GM18951 (cell line): ENCODE data around the gene BCL2L11.

Source experiments
- POLR2A ChIP-seq: IDR thresholded peaks from 4 replicates; pipeline ENCODE4 v1.6.1; 2011; ENCODE audit warnings: mild to moderate bottlenecking; ENCODE audit not compliant: insufficient read length, insufficient read depth; ENCODE audit errors: extremely low read depth
- in situ Hi-C: fragments of 300-500 bp; cut with MboI; formaldehyde crosslinking; loops from one replicate; pipeline ENCODE4 v1.12.0; 2022; ENCODE audit warnings: low sequenced_read_pairs, mixed read lengths, inconsistent platforms; ENCODE audit not compliant: unreplicated experiment

The BCL2L11 gene

DNA sequence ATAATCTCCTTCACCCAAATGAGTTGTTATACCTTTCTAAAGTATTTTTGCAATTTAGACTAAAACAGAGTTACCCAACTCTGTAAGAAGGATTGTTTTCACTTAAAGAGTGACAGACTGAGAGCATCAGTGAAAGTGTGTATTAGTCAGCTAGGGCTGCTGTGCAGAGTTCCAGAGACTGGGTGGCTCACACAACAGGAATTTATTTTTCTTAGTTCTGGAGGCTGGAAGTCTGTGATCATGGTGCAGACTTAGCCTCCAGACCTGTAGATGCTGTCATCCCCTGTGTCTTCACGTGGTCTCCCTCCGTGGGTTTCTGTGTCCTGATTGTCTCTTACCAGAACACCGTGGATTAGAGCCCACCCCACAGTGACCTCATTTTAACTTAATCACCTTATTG, 40.0 kb downstream of the BCL2L11 start:
- TF ChIP-seq POLR2A = no peak
- in situ Hi-C loops = no loop called here

- no peak for TF ChIP-seq POLR2A
- in situ Hi-C loops = no loop called here
These were observed 41.3 kb downstream of the BCL2L11 start for GRCh38 chr2:111161971-111162370.

DNA sequence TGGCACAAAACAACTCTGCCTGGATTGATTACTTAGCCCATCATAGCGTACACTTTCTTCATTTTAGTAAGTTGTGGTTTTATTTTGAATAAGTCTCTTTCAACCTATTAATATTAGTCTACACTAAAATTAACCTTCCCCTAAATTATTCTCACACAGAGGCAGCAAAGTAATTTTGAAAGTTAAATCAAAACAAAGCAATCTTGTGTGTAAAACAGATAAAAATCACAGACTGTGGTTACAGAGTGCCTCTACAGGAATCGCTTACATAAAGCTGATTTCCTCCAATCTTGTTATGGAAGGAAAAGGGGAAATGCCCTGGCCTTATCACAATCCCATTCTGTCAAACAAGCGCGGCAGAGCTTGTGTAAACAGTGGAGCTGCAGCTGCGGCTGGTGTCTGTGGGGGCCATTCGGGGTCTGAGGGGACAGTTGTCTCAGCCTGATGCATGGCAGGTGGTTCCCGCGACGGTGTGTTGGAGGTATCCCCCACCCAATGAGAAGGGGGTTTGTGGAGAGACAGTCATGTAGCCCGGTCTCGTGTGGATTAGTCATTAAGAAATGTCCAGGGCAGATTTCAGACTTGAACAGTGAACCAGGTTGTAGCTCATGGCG, 42.1 kb downstream of the BCL2L11 start:
- in situ Hi-C loops = no loop called here
- TF ChIP-seq POLR2A = no peak

DNA sequence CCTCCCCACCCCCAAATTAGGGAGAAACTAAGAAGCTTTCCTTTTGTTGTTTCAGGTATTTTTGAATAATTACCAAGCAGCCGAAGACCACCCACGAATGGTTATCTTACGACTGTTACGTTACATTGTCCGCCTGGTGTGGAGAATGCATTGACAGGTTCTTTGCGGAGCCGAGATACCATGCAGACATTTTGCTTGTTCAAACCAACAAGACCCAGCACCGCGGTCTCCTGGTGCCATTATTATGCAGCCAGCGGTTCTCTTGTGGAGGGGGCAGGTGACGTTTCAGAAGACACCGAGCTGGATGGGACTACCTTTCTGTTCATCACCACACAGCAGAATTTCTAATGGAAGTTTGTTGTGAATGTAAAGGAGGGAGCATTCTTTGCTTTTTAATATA, 43.4 kb downstream of the BCL2L11 start:
- in situ Hi-C loops = no loop called here
- TF ChIP-seq POLR2A = no peak

DNA sequence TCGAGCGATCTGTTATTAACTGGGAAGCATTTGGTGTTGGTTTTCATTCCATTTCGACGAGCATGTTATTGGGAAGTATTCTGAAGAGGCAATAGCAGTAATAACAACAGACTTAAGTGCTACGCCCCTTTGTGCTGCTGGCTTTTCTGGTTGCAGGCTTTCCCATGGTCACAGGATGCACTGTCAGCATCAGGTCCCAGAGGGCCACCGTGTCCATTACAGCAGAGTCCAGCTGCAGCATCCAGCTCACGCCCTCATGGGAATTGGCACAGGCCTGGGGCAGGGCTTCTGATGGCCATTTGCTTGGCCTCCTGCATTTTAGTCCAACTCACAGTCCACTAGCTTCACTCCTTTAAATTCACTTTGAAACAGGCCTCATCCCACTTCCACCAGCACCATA, 44.4 kb downstream of the BCL2L11 start:
- TF ChIP-seq POLR2A = no peak
- in situ Hi-C loops = no loop called here

GRCh38 chr2:111166115-111166514, 45.4 kb downstream of the BCL2L11 start:
- in situ Hi-C loops = no loop called here
- no peak for TF ChIP-seq POLR2A

DNA sequence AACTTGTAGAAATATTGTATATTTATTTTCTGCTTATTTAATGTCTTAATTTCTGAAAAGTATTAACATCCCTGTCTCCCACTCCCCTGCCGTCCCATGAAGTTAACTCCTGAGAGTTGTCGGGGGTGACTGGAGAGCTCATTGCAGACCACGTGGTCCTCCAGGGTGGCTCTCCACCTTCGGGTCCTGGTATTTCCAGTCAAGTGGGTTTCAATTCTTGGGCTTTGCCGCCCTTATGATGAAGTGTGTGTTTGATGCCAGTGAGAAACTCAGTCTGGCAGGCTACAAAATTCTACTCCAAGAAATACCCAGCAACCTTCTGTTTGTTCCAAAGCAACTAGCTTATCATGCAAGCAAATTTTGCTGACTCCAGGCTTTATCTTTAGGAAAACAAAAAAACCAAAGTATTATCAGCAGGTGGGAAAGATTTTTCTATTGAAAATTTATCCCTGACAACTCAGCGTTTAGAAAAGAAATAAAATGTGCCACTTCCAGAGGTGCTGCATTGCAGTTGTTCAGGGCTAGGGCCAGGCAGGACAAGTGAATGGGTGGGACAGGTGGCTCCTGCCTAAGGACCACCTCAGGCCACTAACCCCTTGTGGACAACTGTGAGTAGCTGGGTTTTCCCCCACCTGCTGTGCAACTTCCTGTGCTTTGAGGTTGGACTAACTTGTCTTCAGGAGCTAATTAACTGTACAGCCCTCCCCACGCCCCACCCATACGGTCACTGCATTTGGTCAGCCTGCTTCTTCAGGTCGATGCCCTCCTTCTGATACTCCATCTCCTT, 46.6 kb downstream of the BCL2L11 start:
- TF ChIP-seq POLR2A = no peak
- in situ Hi-C loops = no loop called here

DNA sequence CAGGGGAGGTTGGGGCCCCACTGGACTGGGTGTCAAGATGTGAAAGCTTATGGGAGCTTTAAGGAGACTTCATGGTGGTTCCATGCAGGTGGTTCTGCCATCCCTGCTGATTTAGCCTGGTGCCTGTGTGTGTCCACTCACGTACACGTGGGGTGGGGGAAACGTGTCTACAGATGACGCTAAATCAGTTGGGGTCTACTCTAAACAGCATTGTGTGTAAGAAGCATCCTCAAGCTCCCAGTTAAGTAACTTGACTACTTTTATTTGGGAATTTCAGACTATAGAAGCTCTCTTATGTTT, 47.1 kb downstream of the BCL2L11 start:
- in situ Hi-C loops = no loop called here
- no peak for TF ChIP-seq POLR2A

DNA sequence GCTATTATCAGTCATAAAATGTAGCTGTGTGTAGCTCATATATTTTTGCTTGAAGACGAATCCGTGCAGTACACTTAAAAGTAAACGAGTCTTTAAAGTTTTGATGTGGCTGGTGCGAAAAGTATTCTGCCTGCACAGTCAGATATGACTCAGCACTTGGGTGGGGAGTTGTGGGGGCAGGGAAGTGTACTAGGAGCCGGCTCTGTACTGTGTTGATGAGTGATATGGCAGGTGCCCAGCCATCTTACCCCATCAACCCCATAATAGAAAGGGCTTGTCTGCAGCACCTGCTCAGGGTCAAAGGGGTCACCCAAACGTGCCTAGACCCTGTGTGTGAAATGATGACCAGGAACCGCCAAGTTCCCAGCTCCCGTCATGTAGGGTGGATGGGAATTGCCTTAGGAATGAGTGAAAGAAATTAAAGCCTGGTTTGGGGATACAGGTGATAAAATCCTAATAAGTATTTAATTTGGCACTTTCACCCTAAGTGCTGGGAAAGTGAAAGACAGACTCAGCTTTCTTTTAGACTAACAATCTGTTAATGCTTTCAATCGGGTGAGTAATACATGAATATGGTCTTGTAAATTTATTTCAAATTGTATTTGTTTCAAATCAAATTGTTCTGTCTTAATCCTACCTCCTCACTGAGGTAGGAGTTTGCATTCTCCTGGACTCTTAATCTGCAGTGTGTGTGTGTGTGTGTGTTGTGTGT, 48.0 kb downstream of the BCL2L11 start:
- TF ChIP-seq POLR2A = no peak
- in situ Hi-C loops = no loop called here

DNA sequence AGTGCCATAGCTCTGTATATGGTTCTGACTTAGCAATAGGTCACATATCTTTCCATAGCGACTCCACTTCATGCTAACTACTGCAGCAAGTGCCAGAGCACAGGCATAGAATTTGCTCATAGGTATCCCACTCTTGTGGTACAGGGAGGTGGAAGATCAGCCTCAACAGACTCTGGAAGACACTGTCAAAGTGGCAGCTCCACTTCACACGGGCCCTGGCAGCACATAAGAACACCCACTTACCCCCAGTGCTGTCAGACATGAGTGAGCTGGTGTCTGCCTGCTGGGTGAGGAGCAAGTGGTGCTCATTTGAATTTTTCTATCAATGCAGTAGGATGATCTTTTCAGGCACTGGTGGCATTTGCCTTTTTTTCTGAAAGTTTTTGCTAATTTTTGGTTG, 48.6 kb downstream of the BCL2L11 start:
- in situ Hi-C loops = no loop called here
- TF ChIP-seq POLR2A = no peak

GRCh38 chr2:111169924-111170323, 49.2 kb downstream of the BCL2L11 start:
- in situ Hi-C loops = no loop called here
- no peak for TF ChIP-seq POLR2A

DNA sequence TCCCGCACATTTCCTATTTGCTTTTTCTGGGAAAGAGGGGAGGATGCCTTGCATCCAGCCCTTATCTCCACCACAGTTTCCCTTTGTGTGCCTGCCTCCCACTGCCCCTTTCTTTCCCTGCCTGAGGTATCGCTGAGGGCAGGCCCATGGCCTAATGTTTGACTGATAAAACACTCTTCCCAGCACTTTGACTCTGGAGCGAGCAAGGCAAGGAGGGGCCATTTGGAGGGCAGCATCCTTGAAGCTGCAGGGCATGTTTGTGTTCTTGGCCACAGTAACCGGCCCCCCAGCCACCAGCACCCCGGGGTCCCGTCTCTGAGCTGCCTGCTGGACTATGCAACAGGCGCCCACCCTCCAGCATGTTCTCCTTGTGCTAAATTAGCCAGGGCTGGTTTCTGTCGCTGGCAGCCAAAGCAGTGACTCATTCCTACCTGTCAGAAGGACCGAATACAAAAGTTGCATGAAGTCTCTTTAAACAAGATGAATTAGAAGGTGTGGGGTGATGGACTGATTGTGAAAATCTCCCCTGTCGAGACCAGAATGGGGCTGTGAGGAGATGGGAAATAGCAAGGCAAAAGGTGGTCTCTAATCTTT, 50.7 kb downstream of the BCL2L11 start:
- TF ChIP-seq POLR2A = no peak
- in situ Hi-C loops = no loop called here

GRCh38 chr2:111172666-111173065, 52.0 kb downstream of the BCL2L11 start:
- TF ChIP-seq POLR2A = no peak
- in situ Hi-C loops = no loop called here
